ENCODE results near the gene LRRC8E. TPM values are rescaled to one million over a fixed set of nuclear protein-coding genes. Genes with fewer than 3 reads are reported as not detected.

LRRC8E gene
- total and polyA plus RNA-seq, 2 of the 8 experiments (the other 6 are each of a cell fraction or from before 2014, with no cell fraction given): 2.7 to 2.9 TPM

DNA sequence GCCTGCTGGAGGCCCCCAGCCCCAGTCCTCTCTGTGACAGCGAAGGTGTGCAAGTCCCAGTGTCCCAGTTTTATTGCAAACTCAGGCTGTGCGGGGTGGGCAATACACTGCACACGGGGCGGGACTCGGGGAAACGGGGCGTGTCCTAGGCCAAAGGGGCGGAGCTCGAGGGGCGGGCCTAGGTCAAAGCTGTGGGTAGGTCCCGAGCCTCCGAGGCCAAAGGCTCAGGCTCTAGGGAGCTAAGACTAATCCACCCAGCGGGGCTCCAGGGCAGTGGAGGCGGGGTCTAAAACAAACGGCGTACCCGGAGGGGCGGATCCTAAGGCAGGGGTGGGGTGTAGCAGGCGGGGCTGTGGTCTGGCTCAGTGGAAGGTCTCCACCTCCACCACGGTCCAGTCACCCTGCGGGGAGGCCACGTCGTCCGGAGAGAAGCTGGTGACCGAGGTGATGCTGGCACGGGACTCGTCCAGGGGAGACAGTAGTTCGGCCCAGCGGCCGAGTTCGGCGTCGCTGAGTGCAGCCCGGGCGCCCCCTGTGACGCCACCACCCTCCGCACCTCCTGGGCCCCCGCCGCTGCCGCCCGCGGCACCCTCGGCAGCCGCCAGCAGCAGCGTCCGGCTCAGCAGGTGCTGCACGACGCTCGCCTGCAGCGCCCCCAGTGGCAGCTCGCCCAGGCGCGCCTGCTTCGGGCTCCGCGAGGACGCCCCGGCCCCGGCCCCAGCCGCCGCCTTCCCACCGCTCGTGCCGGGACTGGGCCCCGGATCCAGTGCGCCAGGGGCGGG is 19.4 kb upstream of the LRRC8E start:
- no peak overlapping the region for H2BK12ac ChIP-seq (ENCODE audit: low read depth, low read length)
- no peak overlapping the region for H3K14ac ChIP-seq (ENCODE audit: insufficient read length)
- no peak overlapping the region for H3K4ac ChIP-seq (replicated peaks; ENCODE audit: insufficient read length, low read depth, low read length)
- H4K20me1 ChIP-seq (replicated peaks in 1 of 2; ENCODE audit: control insufficient read depth in 1 of 2, insufficient read depth in 2 of 2, low read length in 2 of 2): peaks cover 4 to 10% of the 10 kb centered on the region in 2 experiments
- peak overlapping the region; percentile 75 to 86 for H3K4me2 ChIP-seq (ENCODE audit: insufficient read depth in 1 of 2, low read depth in 2 of 2, low read length in 2 of 2)
- H4K91ac ChIP-seq (replicated peaks; ENCODE audit: insufficient read length, low read length): no peak overlapping the region
- no peak overlapping the region for H2AK5ac ChIP-seq (ENCODE audit: low read depth, low read length)
- no peak overlapping the region for H3K23ac ChIP-seq (ENCODE audit: insufficient read length)
- no peaks in the 10 kb centered on the region; the same call in 1 of the 2 replicates for H3K79me1 ChIP-seq (ENCODE audit: low read depth, low read length)
- H3K36me3 ChIP-seq (ENCODE audit: control insufficient read depth in 2 of 4, insufficient read depth in 4 of 4, low read length in 3 of 4): no peaks in the 10 kb centered on the region
- H3K9me3 ChIP-seq (ENCODE audit: insufficient read depth in 2 of 2, low read depth in 1 of 2, low read length in 1 of 2): no peaks in the 10 kb centered on the region
- DNase-seq (ENCODE audit: low read depth in 1 of 2, low spot score in 2 of 2): peak; percentile 82 to 97
- H3K9ac ChIP-seq (replicated peaks in 1 of 4; ENCODE audit: extremely low read depth in 1 of 4, low read depth in 3 of 4, low read length in 3 of 4): peak overlapping the region in 1 of 4 experiments; percentile 29; a peak in 1 of 7 replicates
- H2BK5ac ChIP-seq (ENCODE audit: low read depth, low read length): peak overlapping the region; percentile 24; the same call in 1 of the 2 replicates
- no peak overlapping the region for H3K56ac ChIP-seq (replicated peaks; ENCODE audit: insufficient read length, low read depth, low read length)
- peaks cover 13% of the 10 kb centered on the region for H3K23me2 ChIP-seq (ENCODE audit: low read depth, low read length)
- H4K8ac ChIP-seq (ENCODE audit: extremely low read depth, insufficient read depth, low read length): peak overlapping the region; percentile 79; the same call in 1 of the 2 replicates
- peaks cover 2 to 33% (median 22%) of the 10 kb centered on the region in 4 experiments for H3K27me3 ChIP-seq (replicated peaks in 1 of 4; ENCODE audit: control insufficient read depth in 3 of 4, extremely low read depth in 1 of 4, insufficient read depth in 3 of 4, low read length in 3 of 4)
- no peak overlapping the region for H2BK20ac ChIP-seq (ENCODE audit: low read length)
- POLR2A ChIA-PET (ENCODE audit: partially characterized antibody): interaction anchor here (0.7 to 10.5 kb wide), 12 partner anchors 8 to 75 kb away, joined by 3 to 106 read pairs (median 4); partner anchors contain the start of genes MAP2K7, SNAPC2, TGFBR3L and TIMM44
- peaks cover 0 to 26% (median 14%) of the 10 kb centered on the region in 4 experiments; a peak in 5 of 7 replicates for H3K4me1 ChIP-seq (replicated peaks in 1 of 4; ENCODE audit: control insufficient read depth in 3 of 4, insufficient read depth in 4 of 4, low read length in 3 of 4)
- peak overlapping the region; percentile 51 for H4K5ac ChIP-seq (ENCODE audit: insufficient read length, low read depth, low read length)
- H2AFZ ChIP-seq (ENCODE audit: low read length): no peak overlapping the region
- H3K27ac ChIP-seq (ENCODE audit: low read depth, low read length): no peak overlapping the region; the same call in 1 of the 2 replicates
- peak; percentile 85 for FAIRE-seq
- H3K79me2 ChIP-seq (ENCODE audit: control insufficient read depth in 1 of 2, insufficient read depth in 2 of 2, low read length in 2 of 2): no peaks in the 10 kb centered on the region
- H2BK15ac ChIP-seq (ENCODE audit: low read length): no peak overlapping the region
- peak overlapping the region; percentile 26 to 61 (median 44) for H3K4me3 ChIP-seq (ENCODE audit: extremely low read depth in 1 of 4, insufficient read depth in 2 of 4, low read depth in 3 of 4, low read length in 4 of 4)
- CTCF ChIA-PET (ENCODE audit: partially characterized antibody): interaction anchor here (0.6 to 2.1 kb wide), 26 partner anchors 8 to 362 kb away, joined by 3 to 22 read pairs (median 5); partner anchors contain the start of genes MAP2K7, SNAPC2, TGFBR3L and TIMM44
- WGBS, 2 experiments (ENCODE audit: extremely low coverage in 1 of 2, insufficient coverage in 1 of 2, insufficient read length in 1 of 2, insufficient replicate concordance in 2 of 2, low coverage in 1 of 2, low lambda C conversion rate in 2 of 2, missing lambda C conversion rate in 1 of 2): 4% methylated on average over 58 of the region's 67 CpGs; no CpG with 5 or more reads in 1 of the 2 experiments
- no peak overlapping the region for H2BK120ac ChIP-seq (replicated peaks; ENCODE audit: low read depth, low read length)
- H3K18ac ChIP-seq (ENCODE audit: extremely low read depth, low read length): no peak overlapping the region; the same call in none of the 2 replicates
- peak; percentile 43; the same call in 1 of the 2 replicates for TF ChIP-seq POLR2AphosphoS5 (IDR thresholded peaks at IDR 0.05; ENCODE audit: low read depth, low read length)
- TF ChIP-seq, protein P1, sequence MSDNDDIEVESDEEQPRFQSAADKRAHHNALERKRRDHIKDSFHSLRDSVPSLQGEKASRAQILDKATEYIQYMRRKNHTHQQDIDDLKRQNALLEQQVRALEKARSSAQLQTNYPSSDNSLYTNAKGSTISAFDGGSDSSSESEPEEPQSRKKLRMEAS (IDR thresholded peaks at IDR 0.05): peak; percentile 71
- TF ChIP-seq SP4 (IDR thresholded peaks at IDR 0.05; ENCODE audit: low read length): 0 out of 2 replicates have a peak, but pooled peaks have one; percentile 26
- peak; percentile 42 to 71; a peak in 1 of 4 replicates for TF ChIP-seq HDAC2 (IDR thresholded peaks at IDR 0.05; ENCODE audit: borderline replicate concordance in 1 of 2, low read depth in 2 of 2, low read length in 2 of 2)
- 0 out of 2 replicates have a peak, but pooled peaks have one; percentile 23 for TF ChIP-seq SP1 (IDR thresholded peaks at IDR 0.05; ENCODE audit: low read depth, low read length)
- peak in 1 of 2 experiments; percentile 64; a peak in 1 of 4 replicates for TF ChIP-seq SIN3A (conservative IDR thresholded peaks at IDR 0.05 in 1 of 2, IDR thresholded peaks at IDR 0.05 in 1 of 2; ENCODE audit: low read depth in 1 of 2, low read length in 2 of 2)
- no peak for TF ChIP-seq SRF (IDR thresholded peaks at IDR 0.05; ENCODE audit: low read depth, low read length)
- TF ChIP-seq TAF1 (IDR thresholded peaks at IDR 0.05; ENCODE audit: low read depth, low read length): 0 out of 2 replicates have a peak, but pooled peaks have one; percentile 3
- no peak for TF ChIP-seq TBP (IDR thresholded peaks at IDR 0.05; ENCODE audit: low read depth, low read length)
- TF ChIP-seq POLR2A (IDR thresholded peaks at IDR 0.05; ENCODE audit: control extremely low read depth in 1 of 2, low read depth in 2 of 2, low read length in 2 of 2): peak in 1 of 2 experiments; percentile 15; a peak in 2 of 3 replicates
- TF ChIP-seq CEBPB (IDR thresholded peaks at IDR 0.05; ENCODE audit: low read depth, low read length): no peak

Measured in H1 (cell line).